Liver (tissue), 9 donors: ENCODE results near the gene FXYD4. TPM values are rescaled to one million over a fixed set of nuclear protein-coding genes. Genes with fewer than 3 reads are reported as not detected.
A peak's percentile ranks its signal among the peaks of the same experiment; 100 is the strongest.

Experiments
- DNase-seq: peaks from one replicate; pipeline ENCODE4 v3.0.0-alpha.2; 2017; ENCODE audit warnings: low spot score
- H3K27ac ChIP-seq, 2 donors: one replicate each; pipeline ENCODE4 v1.7.0; 2013; ENCODE audit warnings: inconsistent platforms in 2 of 2, low read length in 2 of 2, control low read depth in 1 of 2, low read depth in 1 of 2, mild to moderate bottlenecking in 1 of 2
- H3K27me3 ChIP-seq, 4 donors: one replicate each; pipeline versions ENCODE4 v1.6.1 to v1.7.0; 2013; ENCODE audit warnings: low read length in 3 of 4, inconsistent platforms in 1 of 4, mild to moderate bottlenecking in 1 of 4, moderate library complexity in 1 of 4; ENCODE audit not compliant: control insufficient read depth in 4 of 4, insufficient read depth in 4 of 4
- H3K36me3 ChIP-seq, 4 donors: one replicate each; pipeline versions ENCODE4 v1.6.1 to v1.7.0; 2013; ENCODE audit warnings: low read length in 3 of 4, mild to moderate bottlenecking in 3 of 4, low read depth in 1 of 4, moderate library complexity in 1 of 4; ENCODE audit not compliant: control insufficient read depth in 4 of 4, insufficient read depth in 3 of 4
- H3K4me1 ChIP-seq, 4 donors: one replicate each; pipeline versions ENCODE4 v1.6.1 to v1.7.0; 2013; ENCODE audit warnings: low read length in 3 of 4, mild to moderate bottlenecking in 3 of 4, moderate library complexity in 1 of 4; ENCODE audit not compliant: control insufficient read depth in 4 of 4, insufficient read depth in 4 of 4
- H3K4me3 ChIP-seq, 3 donors: one replicate each; pipeline versions ENCODE4 v1.6.1 to v1.7.0; 2013; ENCODE audit warnings: low read length in 3 of 3, control low read depth in 1 of 3, low read depth in 1 of 3, mild to moderate bottlenecking in 1 of 3
- H3K9ac ChIP-seq, 2 donors: one replicate each; pipeline ENCODE4 v1.7.0; 2013; ENCODE audit warnings: low read length in 2 of 2, mild to moderate bottlenecking in 2 of 2, moderate library complexity in 2 of 2, control low read depth in 1 of 2, low read depth in 1 of 2
- H3K9me3 ChIP-seq, 4 donors: one replicate each; pipeline versions ENCODE4 v1.6.1 to v1.7.0; 2013; ENCODE audit warnings: low read length in 3 of 4; ENCODE audit not compliant: control insufficient read depth in 4 of 4
- ATF3 ChIP-seq: IDR thresholded peaks from 2 replicates; pipeline ENCODE4 v1.6.1; 2016; ENCODE audit warnings: antibody characterized with exemption
- CTCF ChIP-seq: fragments of 150-350 bp; IDR thresholded peaks from 2 replicates; pipeline ENCODE4 v1.5.1; 2017; ENCODE audit warnings: improper control_type of control experiment, low read depth, low read length; ENCODE audit not compliant: missing input control
- EGR1 ChIP-seq, 2 donors: IDR thresholded peaks; 2 replicates each; pipeline ENCODE4 v1.6.1; 2016 to 2018; ENCODE audit warnings: antibody characterized with exemption in 2 of 2, low read depth in 2 of 2
- FOXA1 ChIP-seq: IDR thresholded peaks from 2 replicates; pipeline ENCODE4 v1.6.1; 2016; ENCODE audit warnings: antibody characterized with exemption
- FOXA2 ChIP-seq: IDR thresholded peaks from 2 replicates; pipeline ENCODE4 v1.6.1; 2016; ENCODE audit warnings: antibody characterized with exemption
- HNF4A ChIP-seq, 2 donors: conservative IDR thresholded peaks; 2 replicates each; pipeline ENCODE4 v1.6.1; 2016; ENCODE audit warnings: antibody characterized with exemption in 2 of 2, mild to moderate bottlenecking in 2 of 2
- HNF4G ChIP-seq: IDR thresholded peaks from 2 replicates; pipeline ENCODE4 v1.6.1; 2016; ENCODE audit warnings: antibody characterized with exemption
- JUND ChIP-seq, 2 donors: IDR thresholded peaks; 2 replicates each; pipeline ENCODE4 v1.6.1; 2016; ENCODE audit warnings: antibody characterized with exemption in 2 of 2
- MAX ChIP-seq: IDR thresholded peaks from 2 replicates; pipeline ENCODE4 v1.6.1; 2016; ENCODE audit warnings: antibody characterized with exemption
- NR2F2 ChIP-seq: IDR thresholded peaks from 2 replicates; pipeline ENCODE4 v1.6.1; 2016; ENCODE audit warnings: antibody characterized with exemption
- RAD21 ChIP-seq, 2 donors: IDR thresholded peaks; 2 replicates each; pipeline ENCODE4 v1.6.1; 2016; ENCODE audit warnings: antibody characterized with exemption in 2 of 2, mild to moderate bottlenecking in 2 of 2
- REST ChIP-seq: IDR thresholded peaks from 2 replicates; pipeline ENCODE4 v1.6.1; 2016; ENCODE audit warnings: antibody characterized with exemption, mild to moderate bottlenecking
- RXRA ChIP-seq, 2 donors: IDR thresholded peaks; 2 replicates each; pipeline ENCODE4 v1.6.1; 2017 to 2018; ENCODE audit warnings: antibody characterized with exemption in 2 of 2, mild to moderate bottlenecking in 1 of 2
- SP1 ChIP-seq: IDR thresholded peaks from 2 replicates; pipeline ENCODE4 v1.6.1; 2018; ENCODE audit warnings: antibody characterized with exemption, mild to moderate bottlenecking
- TAF1 ChIP-seq: conservative IDR thresholded peaks from 2 replicates; pipeline ENCODE4 v1.6.1; 2016; ENCODE audit warnings: antibody characterized with exemption, mild to moderate bottlenecking
- YY1 ChIP-seq: IDR thresholded peaks from 2 replicates; pipeline ENCODE4 v1.6.1; 2016; ENCODE audit warnings: antibody characterized with exemption, mild to moderate bottlenecking
- ZBTB33 ChIP-seq: IDR thresholded peaks from 2 replicates; pipeline ENCODE4 v1.6.1; 2016; ENCODE audit warnings: antibody characterized with exemption
- WGBS: extraction: QIAGEN DNeasy Blood & Tissue Kit; methylation state at CpG from one replicate; pipeline ENCODE4 v1.1.7; 2013; 5-methylcytosine and 5-hydroxymethylcytosine counted together
- polyA plus RNA-seq, 2 donors: library from polyadenylated mRNA; stranded (reverse) in 1 of 2; unstranded in 1 of 2; fragments of 200-250 nt in 1 of 2; fragments of >200 nt in 1 of 2; fragmentation: Nextera tagmentation in 1 of 2; extraction: Ambion mirVana in 1 of 2; gene quantifications; one replicate each; pipeline versions ENCODE4 v1.2.1 to v1.2.3, GENCODE V29; 2013 to 2015
- total RNA-seq, 2 donors: library from RNA; depleted of rRNA; stranded (reverse); fragments of >200 nt; gene quantifications; one replicate each; pipeline ENCODE4 v1.2.3, GENCODE V29; 2014
- donor health status: healthy.
- donor health status: healthy.
- donor health status: healthy.
- donor health status: healthy.
- donor health status: healthy.

The FXYD4 gene
- total and polyA plus RNA-seq, 4 donors = not detected

- Histone ChIP-seq H3K36me3 (no peaks in the 10 kb centered on the region), H3K4me1 (peaks cover 3 to 22% (median 6%) of the 10 kb centered on the region in 4 donors), H3K4me3 (peak overlapping the region in 2 of 3 donors; percentile 53 to 57), H3K9me3 (no peaks in the 10 kb centered on the region), H3K9ac (peak overlapping the region; percentile 53 to 59), H3K27me3 (no peaks in the 10 kb centered on the region), H3K27ac (peak overlapping the region; percentile 90 to 95)
- no peak for TF ChIP-seq ATF3
- TF ChIP-seq NR2F2 = no peak
- TF ChIP-seq CTCF = no peak
- no peak for TF ChIP-seq SP1
- no peak for TF ChIP-seq TAF1
- TF ChIP-seq EGR1 (IDR thresholded peaks at IDR 0.05; ENCODE audit: low read depth in 2 of 2) = no peak
- no peak for TF ChIP-seq RAD21 (IDR thresholded peaks at IDR 0.05)
- TF ChIP-seq RXRA (IDR thresholded peaks at IDR 0.05) = no peak
- TF ChIP-seq MAX = no peak
- TF ChIP-seq REST = no peak
- no peak for TF ChIP-seq FOXA1
- 67% methylated on average over 18 of the region's 18 CpGs for WGBS
- DNase-seq = no peak
Observed at GRCh38 chr10:43419997-43420368, 48.5 kb downstream of the FXYD4 start.

- Histone ChIP-seq H3K27me3 (no peaks in the 10 kb centered on the region), H3K27ac (peak overlapping the region; percentile 90 to 95), H3K36me3 (no peaks in the 10 kb centered on the region), H3K4me3 (peak overlapping the region; percentile 53 to 57 (median 56)), H3K4me1 (peaks cover 3 to 22% (median 6%) of the 10 kb centered on the region in 4 donors), H3K9me3 (no peaks in the 10 kb centered on the region), H3K9ac (peak overlapping the region; percentile 53 to 67)
- under 1% methylated on average over 63 of the region's 63 CpGs for WGBS
- peak; percentile 85 for DNase-seq
- TF ChIP-seq SP1 = peak; percentile 96
- TF ChIP-seq YY1 = peak; percentile 94
- TF ChIP-seq ZBTB33 = peak; percentile 93
- TF ChIP-seq FOXA1 = no peak
- TF ChIP-seq JUND (IDR thresholded peaks at IDR 0.05) = peak in 1 of 2 donors; percentile 59
- peak; percentile 92 to 94 for TF ChIP-seq HNF4A (conservative IDR thresholded peaks at IDR 0.05)
- peak; percentile 94 to 96 for TF ChIP-seq RXRA (IDR thresholded peaks at IDR 0.05)
- peak; percentile 80 for TF ChIP-seq NR2F2
- TF ChIP-seq RAD21 (IDR thresholded peaks at IDR 0.05) = peak in 1 of 2 donors; percentile 33
- TF ChIP-seq HNF4G = no peak
- peak; percentile 39 for TF ChIP-seq FOXA2
- TF ChIP-seq REST = peak; percentile 92
- no peak for TF ChIP-seq CTCF
- TF ChIP-seq EGR1 (IDR thresholded peaks at IDR 0.05; ENCODE audit: low read depth in 2 of 2) = peak in 1 of 2 donors; percentile 81
Observed at GRCh38 chr10:43420369-43421200, 49.1 kb downstream of the FXYD4 start.
